GM12878 (cell line): ENCODE measurements around the gene RFX3. TPM values are rescaled to one million over a fixed set of nuclear protein-coding genes. Genes with fewer than 3 reads are reported as not detected.

Experiments
- ATAC-seq: fragments of 200-7000 bp; cut with Tn5 transposase; 3 replicates; pipeline ENCODE4 v1.9.1; 2020; ENCODE audit warnings: mild to moderate bottlenecking, moderate library complexity
- BruUV-seq: library from RNA; stranded (reverse); fragments of 400-500 nt; replicated peaks from 2 replicates; lab custom pipeline; 2021; lab: Mats Ljungman, UMichigan
- CTCF ChIA-PET: fragments of 300-600 bp; sonication (Branson Sonifier 250); formaldehyde crosslinking; extraction: SDS; loops from one replicate; lab custom pipeline; 2021; ENCODE audit warnings: inconsistent platforms; lab: Yijun Ruan, JAX
- POLR2A ChIA-PET: fragments of 350-600 bp; formaldehyde crosslinking; extraction: SDS; loops from one replicate; lab custom pipeline; 2021; ENCODE audit warnings: inconsistent platforms; lab: Charles Lee
- RAD21 ChIA-PET: fragments of 300-600 bp; sonication (Branson Sonifier 250); formaldehyde crosslinking; loops from one replicate; lab custom pipeline; 2023; ENCODE audit warnings: antibody characterized with exemption; ENCODE audit not compliant: unreplicated experiment; lab: Charles Lee
- SMC1A ChIA-PET: fragments of 300-600 bp; sonication (Branson Sonifier 250); formaldehyde crosslinking; loops from one replicate; lab custom pipeline; 2023; ENCODE audit not compliant: unreplicated experiment, uncharacterized antibody; lab: Charles Lee
- DNase-seq: peaks from one replicate; pipeline ENCODE4 v3.0.0-alpha.2; 2011; ENCODE audit warnings: low read depth, low spot score
- FAIRE-seq: peaks from 3 replicates; lab custom pipeline; 2011; peaks lifted over from hg19 to GRCh38; lab: Jason Lieb, UNC
- H2AFZ ChIP-seq: 2 replicates; pipeline ENCODE4 v1.6.0; 2011; ENCODE audit warnings: low read depth, low read length, control low read depth; ENCODE audit not compliant: control insufficient read depth
- H3K27ac ChIP-seq: 2 replicates; pipeline ENCODE4 v1.5.1; 2011; ENCODE audit warnings: control low read depth; ENCODE audit not compliant: control insufficient read depth, insufficient read depth
- H3K27me3 ChIP-seq, 2 experiments: replicated peaks in 1 of 2; 2 replicates each; pipeline versions ENCODE4 v1.6.0 to v1.6.1; 2011; ENCODE audit warnings: low read length in 1 of 2; ENCODE audit not compliant: control insufficient read depth in 2 of 2, insufficient read depth in 2 of 2
- H3K36me3 ChIP-seq, 2 experiments: 2 replicates each; pipeline ENCODE4 v1.5.1; 2011; ENCODE audit warnings: low read length in 1 of 2; ENCODE audit not compliant: control insufficient read depth in 2 of 2, insufficient read depth in 2 of 2
- H3K4me1 ChIP-seq: 2 replicates; pipeline ENCODE4 v1.6.1; 2011; ENCODE audit warnings: mild to moderate bottlenecking, low read length, moderate library complexity, mixed read lengths; ENCODE audit not compliant: control insufficient read depth, insufficient read depth
- H3K4me2 ChIP-seq: 2 replicates; pipeline ENCODE4 v1.6.0; 2011; ENCODE audit warnings: control low read depth; ENCODE audit not compliant: control insufficient read depth, insufficient read depth
- H3K4me3 ChIP-seq: fragments of 200-600 bp; sonication (generic); 2 replicates; pipeline ENCODE4 v1.5.1; 2016
- H3K79me2 ChIP-seq: 2 replicates; pipeline ENCODE4 v1.6.0; 2011; ENCODE audit warnings: low read length; ENCODE audit not compliant: control insufficient read depth, insufficient read depth
- H3K9ac ChIP-seq: 2 replicates; pipeline ENCODE4 v1.8.0; 2011; ENCODE audit warnings: low read length, control low read depth, mixed read lengths; ENCODE audit not compliant: control insufficient read depth, insufficient read depth
- H3K9me3 ChIP-seq: replicated peaks from 3 replicates; pipeline ENCODE4 v1.5.1; 2011; ENCODE audit warnings: mild to moderate bottlenecking, low read length; ENCODE audit not compliant: control insufficient read depth, insufficient read depth
- H4K20me1 ChIP-seq: 2 replicates; pipeline ENCODE4 v1.6.0; 2011; ENCODE audit not compliant: control insufficient read depth, insufficient read depth
- BRCA1 ChIP-seq: IDR thresholded peaks from 2 replicates; pipeline ENCODE4 v1.6.1; 2011; ENCODE audit warnings: low read depth, low read length, improper control_type of control experiment
- MXI1 ChIP-seq: fragments of 150-350 bp; IDR thresholded peaks from 2 replicates; pipeline ENCODE4 v1.6.1; 2011; ENCODE audit warnings: low read depth, mild to moderate bottlenecking, inconsistent platforms, low read length, improper control_type of control experiment
- PAX5 ChIP-seq: IDR thresholded peaks from 2 replicates; pipeline ENCODE4 v1.6.1; 2011; ENCODE audit warnings: low read depth, low read length, borderline replicate concordance
- PML ChIP-seq: IDR thresholded peaks from 2 replicates; pipeline ENCODE4 v1.6.1; 2012; ENCODE audit warnings: low read length, inconsistent platforms
- SMAD1 ChIP-seq: fragments of 450-650 bp; IDR thresholded peaks from 2 replicates; pipeline ENCODE4 v1.6.1; 2018; ENCODE audit warnings: mild to moderate bottlenecking, low read depth; ENCODE audit not compliant: partially characterized antibody
- SMAD5 ChIP-seq: IDR thresholded peaks from 2 replicates; pipeline ENCODE4 v1.6.1; 2016; ENCODE audit warnings: antibody characterized with exemption, low read depth
- TARDBP ChIP-seq: IDR thresholded peaks from 2 replicates; pipeline ENCODE4 v1.6.1; 2016; ENCODE audit warnings: borderline replicate concordance
- WGBS: methylation state at CpG from one replicate; pipeline ENCODE4 v1.1.6; 2016; ENCODE audit warnings: low lambda C conversion rate; ENCODE audit not compliant: insufficient replicate concordance, insufficient coverage; ENCODE audit errors: missing lambda C conversion rate; 5-methylcytosine and 5-hydroxymethylcytosine counted together
- in situ Hi-C: fragments of 300-500 bp; cut with MboI; formaldehyde crosslinking; loops from 9 replicates; pipeline ENCODE4 v1.14.3; 2018; ENCODE audit warnings: mixed read lengths
- intact Hi-C: fragments of 100-400 bp; cut with micrococcal nuclease; formaldehyde crosslinking; loops from one replicate; pipeline ENCODE4 v1.14.2; 2022; ENCODE audit not compliant: unreplicated experiment
- polyA plus RNA-seq, 11 experiments: library from polyadenylated mRNA; depleted of rRNA in 4 of 11; unstranded in 6 of 11; stranded (reverse) in 5 of 11; fragments of >200 nt; fragmentation: Nextera tagmentation in 4 of 11; fragmentation: Illumina TruSeq in 1 of 11; extraction: Ambion mirVana in 4 of 11; extraction: Trizol in 1 of 11; gene quantifications; 1 replicate in 1 of 11; 2 replicates in 10 of 11; pipeline versions ENCODE4 v1.2.1 to v1.2.3, GENCODE V29; 2011 to 2016; ENCODE audit warnings: inconsistent platforms in 2 of 11, missing spikeins in 2 of 11, low read depth in 1 of 11
- total RNA-seq, 4 experiments: library from RNA; depleted of rRNA in 3 of 4; stranded (reverse); fragments of >200 nt in 3 of 4; fragmentation: Illumina TruSeq in 1 of 4; extraction: Trizol in 1 of 4; gene quantifications; 2 replicates each; pipeline versions ENCODE4 v1.2.1 to v1.2.3, GENCODE V29; 2013 to 2021
- TF ChIP-seq, protein P1 (sequence below): IDR thresholded peaks from 2 replicates; pipeline ENCODE4 v1.6.1; 2012; ENCODE audit warnings: improper control_type of control experiment, low read depth, low read length; ENCODE audit not compliant: insufficient replicate concordance
- TF ChIP-seq, protein P2 (sequence below), 3 experiments: IDR thresholded peaks in 2 of 3; conservative IDR thresholded peaks in 1 of 3; 2 replicates each; pipeline ENCODE4 v1.5.1; 2011; ENCODE audit warnings: low read depth in 3 of 3, low read length in 3 of 3, mild to moderate bottlenecking in 3 of 3, control low read depth in 2 of 3, moderate library complexity in 2 of 3, inconsistent platforms in 1 of 3, mixed read lengths in 1 of 3; ENCODE audit not compliant: control insufficient read depth in 2 of 3, insufficient read depth in 1 of 3; ENCODE audit errors: extremely low read depth in 1 of 3
- TF ChIP-seq, protein P3 (sequence below): fragments of 450-650 bp; IDR thresholded peaks from 2 replicates; pipeline ENCODE4 v1.6.1; 2018; ENCODE audit warnings: borderline replicate concordance, mild to moderate bottlenecking; ENCODE audit not compliant: partially characterized antibody

The RFX3 gene
- total and polyA plus RNA-seq, 10 of the 15 experiments (the other 5 are each of a cell fraction or from before 2014, with no cell fraction given) = 1.2 to 26.4 (median 6.7) TPM

DNA sequence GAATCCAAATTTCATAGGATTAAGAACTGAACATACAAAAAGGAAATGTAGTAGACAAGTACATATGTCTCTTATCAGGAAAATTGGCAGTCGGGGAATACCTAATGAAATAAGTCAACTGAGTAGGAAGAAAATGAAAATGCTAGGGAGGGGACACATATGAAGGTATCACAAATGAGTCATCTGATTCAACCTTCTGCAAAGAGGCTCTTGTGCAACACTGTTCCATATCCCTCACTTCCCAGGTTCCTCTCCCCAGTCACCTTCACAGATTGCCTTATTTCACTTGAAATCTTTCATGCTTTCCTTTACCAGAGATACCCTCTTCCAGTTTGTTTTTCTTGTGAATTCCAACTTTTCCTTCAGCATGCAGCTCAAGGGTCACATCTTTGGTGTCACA is 139.0 kb downstream of the RFX3 start:
- Histone ChIP-seq H3K27ac (peak overlapping the region; percentile 38), H3K79me2 (no peaks in the 10 kb centered on the region), H3K27me3 (no peaks in the 10 kb centered on the region), H3K4me1 (peaks cover 4% of the 10 kb centered on the region), H3K36me3 (peaks cover 0 to 5% of the 10 kb centered on the region in 2 experiments; a peak in 1 of 4 replicates), H3K4me2 (peak overlapping the region; percentile 17; the same call in 1 of the 2 replicates), H2AFZ (no peak overlapping the region), H3K9me3 (peaks cover 6% of the 10 kb centered on the region; the same call in 2 of the 3 replicates), H4K20me1 (no peaks in the 10 kb centered on the region), H3K9ac (no peak overlapping the region), H3K4me3 (no peak overlapping the region)
- intact Hi-C loops (loop anchor here (5.0 kb wide), 1 partner anchor 121 kb away; no protein-coding TSS in a partner anchor), in situ Hi-C loops (no loop called here)
- ChIA-PET CTCF (interaction anchor here (0.8 to 1.1 kb wide), 2 partner anchors 33 to 58 kb away, joined by 3 read pairs; no protein-coding TSS in a partner anchor), SMC1A (interaction anchor here (0.6 to 2.5 kb wide), 6 partner anchors 12 to 144 kb away, joined by 3 to 7 read pairs (median 4); no protein-coding TSS in a partner anchor), POLR2A (interaction anchor here (0.5 kb wide), 1 partner anchor 1357 kb away, joined by 3 read pairs; no protein-coding TSS in a partner anchor), RAD21 (no interaction called here)
- no peak for DNase-seq
- FAIRE-seq = peak; percentile 76
- TF ChIP-seq TARDBP (no peak), BRCA1 (no peak), PAX5 (no peak), SMAD5 (no peak), SMAD1 (no peak), MXI1 (no peak), PML (no peak)
- TF ChIP-seq, protein P1, sequence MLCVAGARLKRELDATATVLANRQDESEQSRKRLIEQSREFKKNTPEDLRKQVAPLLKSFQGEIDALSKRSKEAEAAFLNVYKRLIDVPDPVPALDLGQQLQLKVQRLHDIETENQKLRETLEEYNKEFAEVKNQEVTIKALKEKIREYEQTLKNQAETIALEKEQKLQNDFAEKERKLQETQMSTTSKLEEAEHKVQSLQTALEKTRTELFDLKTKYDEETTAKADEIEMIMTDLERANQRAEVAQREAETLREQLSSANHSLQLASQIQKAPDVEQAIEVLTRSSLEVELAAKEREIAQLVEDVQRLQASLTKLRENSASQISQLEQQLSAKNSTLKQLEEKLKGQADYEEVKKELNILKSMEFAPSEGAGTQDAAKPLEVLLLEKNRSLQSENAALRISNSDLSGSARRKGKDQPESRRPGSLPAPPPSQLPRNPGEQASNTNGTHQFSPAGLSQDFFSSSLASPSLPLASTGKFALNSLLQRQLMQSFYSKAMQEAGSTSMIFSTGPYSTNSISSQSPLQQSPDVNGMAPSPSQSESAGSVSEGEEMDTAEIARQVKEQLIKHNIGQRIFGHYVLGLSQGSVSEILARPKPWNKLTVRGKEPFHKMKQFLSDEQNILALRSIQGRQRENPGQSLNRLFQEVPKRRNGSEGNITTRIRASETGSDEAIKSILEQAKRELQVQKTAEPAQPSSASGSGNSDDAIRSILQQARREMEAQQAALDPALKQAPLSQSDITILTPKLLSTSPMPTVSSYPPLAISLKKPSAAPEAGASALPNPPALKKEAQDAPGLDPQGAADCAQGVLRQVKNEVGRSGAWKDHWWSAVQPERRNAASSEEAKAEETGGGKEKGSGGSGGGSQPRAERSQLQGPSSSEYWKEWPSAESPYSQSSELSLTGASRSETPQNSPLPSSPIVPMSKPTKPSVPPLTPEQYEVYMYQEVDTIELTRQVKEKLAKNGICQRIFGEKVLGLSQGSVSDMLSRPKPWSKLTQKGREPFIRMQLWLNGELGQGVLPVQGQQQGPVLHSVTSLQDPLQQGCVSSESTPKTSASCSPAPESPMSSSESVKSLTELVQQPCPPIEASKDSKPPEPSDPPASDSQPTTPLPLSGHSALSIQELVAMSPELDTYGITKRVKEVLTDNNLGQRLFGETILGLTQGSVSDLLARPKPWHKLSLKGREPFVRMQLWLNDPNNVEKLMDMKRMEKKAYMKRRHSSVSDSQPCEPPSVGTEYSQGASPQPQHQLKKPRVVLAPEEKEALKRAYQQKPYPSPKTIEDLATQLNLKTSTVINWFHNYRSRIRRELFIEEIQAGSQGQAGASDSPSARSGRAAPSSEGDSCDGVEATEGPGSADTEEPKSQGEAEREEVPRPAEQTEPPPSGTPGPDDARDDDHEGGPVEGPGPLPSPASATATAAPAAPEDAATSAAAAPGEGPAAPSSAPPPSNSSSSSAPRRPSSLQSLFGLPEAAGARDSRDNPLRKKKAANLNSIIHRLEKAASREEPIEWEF = no peak
- TF ChIP-seq, protein P2, sequence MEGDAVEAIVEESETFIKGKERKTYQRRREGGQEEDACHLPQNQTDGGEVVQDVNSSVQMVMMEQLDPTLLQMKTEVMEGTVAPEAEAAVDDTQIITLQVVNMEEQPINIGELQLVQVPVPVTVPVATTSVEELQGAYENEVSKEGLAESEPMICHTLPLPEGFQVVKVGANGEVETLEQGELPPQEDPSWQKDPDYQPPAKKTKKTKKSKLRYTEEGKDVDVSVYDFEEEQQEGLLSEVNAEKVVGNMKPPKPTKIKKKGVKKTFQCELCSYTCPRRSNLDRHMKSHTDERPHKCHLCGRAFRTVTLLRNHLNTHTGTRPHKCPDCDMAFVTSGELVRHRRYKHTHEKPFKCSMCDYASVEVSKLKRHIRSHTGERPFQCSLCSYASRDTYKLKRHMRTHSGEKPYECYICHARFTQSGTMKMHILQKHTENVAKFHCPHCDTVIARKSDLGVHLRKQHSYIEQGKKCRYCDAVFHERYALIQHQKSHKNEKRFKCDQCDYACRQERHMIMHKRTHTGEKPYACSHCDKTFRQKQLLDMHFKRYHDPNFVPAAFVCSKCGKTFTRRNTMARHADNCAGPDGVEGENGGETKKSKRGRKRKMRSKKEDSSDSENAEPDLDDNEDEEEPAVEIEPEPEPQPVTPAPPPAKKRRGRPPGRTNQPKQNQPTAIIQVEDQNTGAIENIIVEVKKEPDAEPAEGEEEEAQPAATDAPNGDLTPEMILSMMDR (IDR thresholded peaks at IDR 0.05 in 2 of 3, conservative IDR thresholded peaks at IDR 0.05 in 1 of 3; ENCODE audit: control insufficient read depth in 2 of 3, extremely low read depth in 1 of 3, insufficient read depth in 1 of 3, low read depth in 3 of 3, low read length in 3 of 3) = no peak
- TF ChIP-seq, protein P3, sequence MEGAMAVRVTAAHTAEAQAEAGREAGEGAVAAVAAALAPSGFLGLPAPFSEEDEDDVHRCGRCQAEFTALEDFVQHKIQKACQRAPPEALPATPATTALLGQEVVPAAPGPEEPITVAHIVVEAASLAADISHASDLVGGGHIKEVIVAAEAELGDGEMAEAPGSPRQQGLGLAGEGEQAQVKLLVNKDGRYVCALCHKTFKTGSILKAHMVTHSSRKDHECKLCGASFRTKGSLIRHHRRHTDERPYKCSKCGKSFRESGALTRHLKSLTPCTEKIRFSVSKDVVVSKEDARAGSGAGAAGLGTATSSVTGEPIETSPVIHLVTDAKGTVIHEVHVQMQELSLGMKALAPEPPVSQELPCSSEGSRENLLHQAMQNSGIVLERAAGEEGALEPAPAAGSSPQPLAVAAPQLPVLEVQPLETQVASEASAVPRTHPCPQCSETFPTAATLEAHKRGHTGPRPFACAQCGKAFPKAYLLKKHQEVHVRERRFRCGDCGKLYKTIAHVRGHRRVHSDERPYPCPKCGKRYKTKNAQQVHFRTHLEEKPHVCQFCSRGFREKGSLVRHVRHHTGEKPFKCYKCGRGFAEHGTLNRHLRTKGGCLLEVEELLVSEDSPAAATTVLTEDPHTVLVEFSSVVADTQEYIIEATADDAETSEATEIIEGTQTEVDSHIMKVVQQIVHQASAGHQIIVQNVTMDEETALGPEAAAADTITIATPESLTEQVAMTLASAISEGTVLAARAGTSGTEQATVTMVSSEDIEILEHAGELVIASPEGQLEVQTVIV = no peak
- BruUV-seq = no TSS peak
- WGBS = 67% methylated on average over 1 of the region's 1 CpG
- ATAC-seq = peak; percentile 46
